GM12874 (cell line): Measurements from ENCODE around the gene MBD2.

Source experiments
- TF ChIP-seq, protein P1 (sequence below): IDR thresholded peaks from 2 replicates; pipeline ENCODE4 v1.5.1; 2011; ENCODE audit warnings: low read depth, mild to moderate bottlenecking, control low read depth, low read length, moderate library complexity; ENCODE audit not compliant: insufficient read depth

The MBD2 gene

GRCh38 chr18:54257015-54257414 is 32.5 kb upstream of the MBD2 start:
- TF ChIP-seq, protein P1, sequence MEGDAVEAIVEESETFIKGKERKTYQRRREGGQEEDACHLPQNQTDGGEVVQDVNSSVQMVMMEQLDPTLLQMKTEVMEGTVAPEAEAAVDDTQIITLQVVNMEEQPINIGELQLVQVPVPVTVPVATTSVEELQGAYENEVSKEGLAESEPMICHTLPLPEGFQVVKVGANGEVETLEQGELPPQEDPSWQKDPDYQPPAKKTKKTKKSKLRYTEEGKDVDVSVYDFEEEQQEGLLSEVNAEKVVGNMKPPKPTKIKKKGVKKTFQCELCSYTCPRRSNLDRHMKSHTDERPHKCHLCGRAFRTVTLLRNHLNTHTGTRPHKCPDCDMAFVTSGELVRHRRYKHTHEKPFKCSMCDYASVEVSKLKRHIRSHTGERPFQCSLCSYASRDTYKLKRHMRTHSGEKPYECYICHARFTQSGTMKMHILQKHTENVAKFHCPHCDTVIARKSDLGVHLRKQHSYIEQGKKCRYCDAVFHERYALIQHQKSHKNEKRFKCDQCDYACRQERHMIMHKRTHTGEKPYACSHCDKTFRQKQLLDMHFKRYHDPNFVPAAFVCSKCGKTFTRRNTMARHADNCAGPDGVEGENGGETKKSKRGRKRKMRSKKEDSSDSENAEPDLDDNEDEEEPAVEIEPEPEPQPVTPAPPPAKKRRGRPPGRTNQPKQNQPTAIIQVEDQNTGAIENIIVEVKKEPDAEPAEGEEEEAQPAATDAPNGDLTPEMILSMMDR: no peak

- TF ChIP-seq, protein P1: no peak
Observed at GRCh38 chr18:54255141-54255540, 30.7 kb upstream of the MBD2 start.

DNA sequence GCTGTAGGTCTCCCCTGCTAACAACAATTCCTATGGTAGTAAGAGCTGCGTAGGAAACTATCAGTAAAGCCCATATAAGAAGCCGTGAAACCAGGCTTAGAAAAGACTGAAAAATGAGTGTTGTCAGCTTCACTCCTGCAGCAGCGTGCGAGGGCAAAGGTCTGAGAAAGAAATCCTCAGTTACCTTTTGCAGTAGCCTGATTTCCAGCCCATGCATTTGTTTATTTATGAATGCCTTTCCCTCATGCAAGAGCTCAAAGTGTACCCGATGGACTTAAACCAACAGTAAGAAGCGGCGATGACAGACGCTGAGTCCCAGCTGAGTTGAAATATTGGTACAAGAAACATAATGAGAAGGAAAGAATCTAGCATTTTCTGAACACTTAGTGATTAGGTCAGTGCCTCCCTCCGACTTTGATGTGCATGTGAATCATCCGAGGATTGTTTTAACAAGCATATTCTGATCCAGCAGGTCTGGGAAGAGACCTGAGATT is 29.8 kb upstream of the MBD2 start:
- TF ChIP-seq, protein P1: no peak

DNA sequence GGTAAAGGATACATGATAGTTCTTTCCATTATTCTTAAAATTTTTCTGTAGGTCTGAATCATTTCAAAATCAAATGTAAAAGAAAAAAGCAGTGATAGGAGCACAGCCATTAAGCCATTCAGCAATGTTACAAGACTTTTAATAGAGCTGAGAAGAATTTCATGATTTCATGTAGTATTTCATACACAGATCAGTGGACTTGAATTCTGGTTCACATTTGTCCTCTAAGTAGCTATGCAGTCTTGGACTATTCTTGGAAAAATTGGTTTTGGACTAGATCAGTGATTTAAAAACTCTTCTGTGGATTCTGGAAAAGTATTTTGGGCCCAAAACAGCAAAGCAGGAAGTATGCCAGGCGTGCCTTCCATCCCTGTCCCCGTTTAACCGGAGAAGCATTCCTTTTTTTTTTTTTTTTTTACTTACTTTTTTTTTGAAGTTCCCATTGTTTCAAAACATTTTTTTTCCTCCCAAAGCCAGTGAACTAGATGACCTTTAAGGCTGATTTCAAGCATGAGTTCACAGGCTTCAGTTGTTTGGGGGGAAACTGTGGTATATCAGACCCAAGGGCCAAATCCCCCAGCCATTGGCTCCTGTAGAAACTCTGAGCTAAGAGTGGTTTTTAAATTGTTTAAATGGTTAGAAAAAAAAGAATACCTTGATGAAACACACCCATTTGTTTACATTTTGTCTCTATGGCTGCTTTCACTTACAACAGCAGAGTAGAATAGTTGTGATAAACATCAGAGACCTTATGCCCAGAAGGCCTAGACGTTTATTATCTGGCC is 27.3 kb upstream of the MBD2 start:
- TF ChIP-seq, protein P1: no peak

GRCh38 chr18:54250846-54251261 is 26.4 kb upstream of the MBD2 start:
- TF ChIP-seq, protein P1: no peak

DNA sequence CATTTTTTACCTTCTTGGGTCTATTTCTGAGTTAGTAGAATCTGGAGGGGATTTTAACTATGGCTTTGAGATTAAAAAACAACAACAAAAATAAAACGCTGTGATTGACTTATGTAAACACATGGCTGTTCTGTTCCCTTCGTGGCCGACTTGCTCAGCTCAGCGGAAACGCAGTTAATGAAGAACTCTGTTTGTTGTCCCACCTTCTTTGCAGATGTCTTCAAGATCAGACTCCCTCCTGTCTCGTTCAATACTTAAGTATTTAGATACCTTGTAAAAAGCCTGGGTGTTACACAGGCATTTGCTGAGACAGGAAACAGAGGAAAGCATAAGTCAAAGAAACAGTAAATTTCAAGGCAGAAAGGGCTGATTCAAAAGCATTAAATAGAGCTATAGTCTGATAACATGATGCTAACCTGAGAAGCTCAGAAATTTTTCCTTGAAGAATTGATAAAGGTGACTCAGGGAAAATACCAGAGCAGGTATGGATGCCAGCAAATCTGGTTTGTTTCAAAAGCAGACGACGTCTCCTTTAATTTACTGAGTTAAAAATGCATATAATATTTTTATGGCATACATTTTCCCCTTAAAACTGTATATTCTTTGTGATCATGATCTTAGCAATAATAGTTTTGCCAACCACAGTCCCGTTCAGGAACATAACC is 23.2 kb upstream of the MBD2 start:
- TF ChIP-seq, protein P1: no peak

DNA sequence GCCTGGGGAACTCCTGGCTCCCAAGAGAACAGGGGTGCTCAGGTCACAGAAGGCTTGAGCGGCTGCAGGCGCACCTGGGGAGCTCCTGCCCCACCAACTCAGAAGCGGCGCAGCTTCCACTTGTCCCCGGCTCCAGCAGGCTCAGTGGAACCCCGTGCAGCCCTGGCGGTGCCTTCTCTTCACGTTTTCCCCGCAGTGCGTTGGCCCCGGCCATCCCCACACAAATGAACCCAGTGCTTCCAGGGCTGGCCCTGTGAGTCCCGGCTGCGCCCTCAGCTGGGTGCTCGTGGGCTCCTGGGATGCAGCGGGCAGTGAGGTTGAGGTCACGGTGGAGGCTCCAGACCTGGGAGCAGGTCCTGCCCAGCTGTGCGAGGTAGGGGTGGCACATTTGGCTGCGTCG is 17.9 kb upstream of the MBD2 start:
- TF ChIP-seq, protein P1: no peak
